CD4-positive, alpha-beta T cell (primary cell): ENCODE data around the gene ELOVL5. TPM values are rescaled to one million over a fixed set of nuclear protein-coding genes. Genes with fewer than 3 reads are reported as not detected.

Experiments
- ATAC-seq: fragments of 200-7000 bp; cut with Tn5 transposase; one replicate; pipeline ENCODE4 v1.10.0; 2022; ENCODE audit warnings: mild to moderate bottlenecking; ENCODE audit not compliant: poor library complexity
- CTCF ChIA-PET: fragments of 350-600 bp; sonication (Branson Sonifier 250); formaldehyde crosslinking; loops from one replicate; lab custom pipeline; 2021; ENCODE audit warnings: antibody characterized with exemption, inconsistent platforms; lab: Charles Lee
- POLR2A ChIA-PET: fragments of 350-600 bp; sonication (Branson Sonifier 250); formaldehyde crosslinking; loops from one replicate; lab custom pipeline; 2021; ENCODE audit warnings: antibody characterized with exemption, inconsistent platforms; lab: Charles Lee
- DNase-seq, 14 experiments: peaks; one replicate each; pipeline ENCODE4 v3.0.0-alpha.2; 2013 to 2020; ENCODE audit warnings: mixed read lengths in 2 of 14
- H3K27ac ChIP-seq, 2 donors: one replicate each; pipeline versions ENCODE4 v1.5.1 to v1.7.0; 2013; ENCODE audit warnings: low read length in 2 of 2, low read depth in 1 of 2, mild to moderate bottlenecking in 1 of 2
- H3K27me3 ChIP-seq, 2 experiments: 1 replicate in 1 of 2; 2 replicates in 1 of 2; pipeline versions ENCODE4 v1.6.1 to v1.7.0; 2013; ENCODE audit warnings: low read length in 2 of 2, control low read depth in 1 of 2, mild to moderate bottlenecking in 1 of 2, moderate library complexity in 1 of 2; ENCODE audit not compliant: insufficient read depth in 2 of 2, control insufficient read depth in 1 of 2
- H3K36me3 ChIP-seq: one replicate; pipeline ENCODE4 v1.6.1; 2013; ENCODE audit warnings: low read length, control low read depth; ENCODE audit not compliant: insufficient read depth
- H3K4me1 ChIP-seq: one replicate; pipeline ENCODE4 v1.6.1; 2013; ENCODE audit warnings: low read length, control low read depth; ENCODE audit not compliant: insufficient read depth
- H3K4me3 ChIP-seq: one replicate; pipeline ENCODE4 v1.5.1; 2013; ENCODE audit warnings: mild to moderate bottlenecking, low read length, moderate library complexity
- H3K9me3 ChIP-seq, 2 experiments: 1 replicate in 1 of 2; 2 replicates in 1 of 2; pipeline versions ENCODE4 v1.6.1 to v1.7.0; 2013; ENCODE audit warnings: low read length in 2 of 2, mild to moderate bottlenecking in 2 of 2, control low read depth in 1 of 2, moderate library complexity in 1 of 2; ENCODE audit not compliant: control insufficient read depth in 1 of 2, insufficient read depth in 1 of 2
- H3K27ac Mint-ChIP-seq: one replicate; pipeline ENCODE4 v1.8.0; 2020; ENCODE audit warnings: mixed read lengths
- H3K27me3 Mint-ChIP-seq: one replicate; pipeline ENCODE4 v1.8.0; 2021; ENCODE audit warnings: mixed read lengths
- H3K36me3 Mint-ChIP-seq: one replicate; pipeline ENCODE4 v1.8.0; 2021; ENCODE audit warnings: low read depth, mixed read lengths
- H3K4me1 Mint-ChIP-seq: one replicate; pipeline ENCODE4 v1.8.0; 2021; ENCODE audit warnings: low read depth, mixed read lengths
- H3K4me3 Mint-ChIP-seq: one replicate; pipeline ENCODE4 v1.8.0; 2020; ENCODE audit warnings: mild to moderate bottlenecking, mixed read lengths
- H3K9me3 Mint-ChIP-seq: one replicate; pipeline ENCODE4 v1.8.0; 2020; ENCODE audit warnings: mixed read lengths
- CTCF ChIP-seq: fragments of 200-600 bp; IDR thresholded peaks from one replicate; pipeline ENCODE4 v1.8.0; 2022; ENCODE audit warnings: antibody characterized with exemption, mild to moderate bottlenecking
- intact Hi-C, 2 experiments: fragments of 100-400 bp; cut with DNase I in 1 of 2; cut with micrococcal nuclease in 1 of 2; formaldehyde crosslinking; loops; one replicate each; pipeline versions ENCODE4 v1.15.1 to v1.9.0; 2023 to 2025; cut with DNase I, micrococcal nuclease
- total RNA-seq, 174 experiments: library from RNA in 2 of 174; stranded (reverse) in 2 of 174; gene quantifications; one replicate each; pipeline ENCODE4 v1.2.3 and lab custom pipeline; 2021 to 2026

ELOVL5 gene
- total RNA-seq, 2 experiments from 2014 or later, result 78.0 to 86.8 TPM

GRCh38 chr6:53315086-53315724, 33.5 kb downstream of the ELOVL5 start:
- Mint-ChIP-seq H3K36me3 (no peaks in the 10 kb centered on the region), H3K27ac (peak overlapping the region; percentile 19), H3K27me3 (no peaks in the 10 kb centered on the region), H3K9me3 (no peaks in the 10 kb centered on the region), H3K4me1 (peaks cover 88% of the 10 kb centered on the region), H3K4me3 (no peak overlapping the region)
- no peaks in the 10 kb centered on the region for H3K27me3 ChIP-seq
- no peak overlapping the region for H3K27ac ChIP-seq
- no peak for DNase-seq
- peaks cover 44% of the 10 kb centered on the region for H3K4me1 ChIP-seq
- H3K9me3 ChIP-seq, result no peaks in the 10 kb centered on the region
- intact Hi-C loops, result no loop called here
- ChIA-PET CTCF (interaction anchor here (0.9 to 1.4 kb wide), 4 partner anchors 13 to 95 kb away, joined by 3 read pairs; no protein-coding TSS in a partner anchor), POLR2A (interaction anchor here (1.0 to 1.7 kb wide), 3 partner anchors 15 to 44 kb away, joined by 3 to 5 read pairs (median 3); partner anchors contain the start of gene ELOVL5)
- no peak overlapping the region for H3K4me3 ChIP-seq
- TF ChIP-seq CTCF, result no peak
- ATAC-seq, result no peak
- no peaks in the 10 kb centered on the region for H3K36me3 ChIP-seq

DNA sequence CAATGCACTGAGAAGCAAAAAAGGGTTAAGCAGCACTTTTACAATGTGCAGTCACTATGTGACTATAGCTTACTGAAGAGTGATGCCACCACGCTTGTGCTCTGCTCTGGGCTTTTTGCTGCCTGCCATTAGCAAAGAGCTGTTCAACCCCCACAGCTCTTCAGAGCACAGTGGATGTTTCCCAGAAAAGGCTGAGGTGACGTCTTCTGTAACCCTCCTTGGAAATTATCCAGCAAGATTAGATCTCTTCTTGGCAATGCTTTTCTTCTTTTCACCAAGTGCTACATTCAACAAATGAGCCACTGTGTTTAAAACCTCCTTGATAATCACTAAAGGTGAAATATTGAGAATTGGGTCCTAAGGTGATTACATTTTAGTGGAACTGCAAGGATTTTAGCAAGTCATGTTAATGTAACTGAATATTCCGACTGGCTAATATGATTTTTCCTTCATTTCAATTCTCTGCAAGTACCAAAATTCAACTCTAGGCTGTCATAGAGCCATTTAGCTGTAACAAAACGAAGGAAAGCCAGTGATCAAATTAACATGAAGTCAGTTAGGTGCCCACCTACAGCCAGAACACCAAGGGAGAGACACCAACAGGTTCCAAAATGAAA, 34.9 kb downstream of the ELOVL5 start:
- no peak for TF ChIP-seq CTCF
- H3K4me1 Mint-ChIP-seq, result peaks cover 93% of the 10 kb centered on the region
- Histone ChIP-seq H3K27me3 (no peaks in the 10 kb centered on the region), H3K9me3 (no peaks in the 10 kb centered on the region), H3K36me3 (no peaks in the 10 kb centered on the region), H3K27ac (no peak overlapping the region), H3K4me3 (no peak overlapping the region), H3K4me1 (peaks cover 54% of the 10 kb centered on the region)
- no peaks in the 10 kb centered on the region for H3K9me3 Mint-ChIP-seq
- intact Hi-C loops, result no loop called here
- peak overlapping the region; percentile 14 for H3K27ac Mint-ChIP-seq
- CTCF ChIA-PET, result interaction anchor here (0.9 to 1.2 kb wide), 2 partner anchors 11 to 35 kb away, joined by 3 read pairs; no protein-coding TSS in a partner anchor
- DNase-seq (no peak), ATAC-seq (no peak)
- H3K36me3 Mint-ChIP-seq, result no peaks in the 10 kb centered on the region
- H3K27me3 Mint-ChIP-seq, result no peaks in the 10 kb centered on the region
- POLR2A ChIA-PET, result interaction anchor here (1.0 to 1.4 kb wide), 4 partner anchors 11 to 45 kb away, joined by 3 to 4 read pairs (median 3); no protein-coding TSS in a partner anchor
- H3K4me3 Mint-ChIP-seq, result no peak overlapping the region

DNA sequence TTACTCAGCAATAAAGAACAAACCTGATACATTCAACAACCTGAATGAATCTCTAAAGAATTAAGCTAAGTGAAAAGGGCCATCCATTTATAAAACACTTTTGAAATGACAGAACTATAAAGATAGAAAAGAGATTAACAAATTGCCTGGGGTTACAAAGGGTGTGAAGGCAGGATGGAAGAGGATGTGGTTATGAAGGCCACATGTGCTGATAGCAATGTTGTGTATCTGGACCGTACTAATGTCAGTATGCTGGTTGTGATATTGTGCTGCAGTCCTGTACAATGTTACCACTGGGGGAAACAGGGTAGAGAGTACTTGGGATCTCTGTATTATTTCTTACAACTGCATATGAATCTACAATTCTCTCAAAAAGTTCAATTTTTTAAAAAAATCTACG, 36.4 kb downstream of the ELOVL5 start:
- POLR2A ChIA-PET, result interaction anchor here (1.1 to 3.4 kb wide), 5 partner anchors 10 to 35 kb away, joined by 4 to 11 read pairs (median 6); no protein-coding TSS in a partner anchor
- DNase-seq (peak in 2 of 14 experiments; percentile 41 to 75), ATAC-seq (peak; percentile 53)
- no peaks in the 10 kb centered on the region for H3K9me3 Mint-ChIP-seq
- Histone ChIP-seq H3K4me1 (peaks cover 62% of the 10 kb centered on the region), H3K36me3 (no peaks in the 10 kb centered on the region), H3K4me3 (no peak overlapping the region), H3K9me3 (no peaks in the 10 kb centered on the region), H3K27me3 (no peaks in the 10 kb centered on the region), H3K27ac (no peak overlapping the region)
- no peaks in the 10 kb centered on the region for H3K27me3 Mint-ChIP-seq
- CTCF ChIA-PET, result interaction anchor here (0.8 to 1.2 kb wide), 2 partner anchors 9 to 28 kb away, joined by 3 to 4 read pairs; no protein-coding TSS in a partner anchor
- no peak for TF ChIP-seq CTCF
- H3K4me1 Mint-ChIP-seq, result peaks cover 98% of the 10 kb centered on the region
- H3K36me3 Mint-ChIP-seq, result no peaks in the 10 kb centered on the region
- H3K27ac Mint-ChIP-seq, result peak overlapping the region; percentile 24
- H3K4me3 Mint-ChIP-seq, result peak overlapping the region; percentile 42
- intact Hi-C loops, result no loop called here
